ENCODE results near the gene CDH15.

Gene CDH15

DNA sequence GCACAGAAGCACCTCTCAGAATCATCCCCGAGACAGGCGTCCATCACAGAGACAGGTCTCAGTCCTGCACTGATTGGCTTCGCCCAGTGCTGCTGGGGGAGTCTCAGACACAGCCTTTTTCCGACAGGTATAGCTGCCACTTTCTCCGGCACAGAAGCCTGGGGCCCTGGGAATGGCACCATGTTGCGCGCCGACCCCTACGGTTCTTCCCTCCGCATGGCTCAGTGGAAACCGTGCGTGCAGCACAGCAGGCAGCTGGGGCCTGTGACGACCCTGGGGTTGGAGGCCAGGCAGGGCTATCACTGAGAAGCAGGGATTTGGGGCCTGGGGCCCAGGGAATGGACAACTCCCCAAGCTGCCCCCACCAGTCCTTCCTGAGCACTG is 29.7 kb upstream of the CDH15 start:
- no peak for DNase-seq

GRCh38 chr16:89142474-89143195 is 28.9 kb upstream of the CDH15 start:
- no peak for DNase-seq

DNA sequence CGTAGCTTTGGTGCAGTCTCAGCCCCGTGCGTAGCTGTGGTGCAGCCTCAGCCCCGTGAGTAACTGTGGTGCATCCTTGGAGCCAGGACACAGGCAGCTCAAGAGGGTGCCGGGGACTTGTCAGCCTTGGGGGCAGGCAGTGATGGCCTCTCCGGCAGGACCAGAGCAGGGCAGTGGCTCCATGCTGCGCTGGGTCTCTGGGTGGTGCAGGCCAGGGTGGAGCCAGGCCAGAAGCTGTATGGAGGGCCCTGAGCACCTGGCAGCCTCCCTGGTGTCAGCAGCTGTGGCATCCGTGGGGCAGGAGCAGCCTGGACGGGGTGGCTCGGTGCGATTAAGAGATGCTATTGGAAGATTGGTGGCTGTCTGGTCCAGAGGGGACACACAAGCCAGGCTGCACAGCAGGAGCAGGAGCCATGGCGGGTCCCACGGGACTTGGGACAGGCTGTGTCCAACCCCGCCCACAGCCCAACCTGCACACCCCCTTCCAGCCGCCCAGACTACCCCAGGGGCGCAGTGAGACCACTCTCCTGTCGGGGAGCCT is 28.3 kb upstream of the CDH15 start:
- DNase-seq = no peak

- DNase-seq = no peak
These were observed 27.5 kb upstream of the CDH15 start for GRCh38 chr16:89143911-89144675.

DNA sequence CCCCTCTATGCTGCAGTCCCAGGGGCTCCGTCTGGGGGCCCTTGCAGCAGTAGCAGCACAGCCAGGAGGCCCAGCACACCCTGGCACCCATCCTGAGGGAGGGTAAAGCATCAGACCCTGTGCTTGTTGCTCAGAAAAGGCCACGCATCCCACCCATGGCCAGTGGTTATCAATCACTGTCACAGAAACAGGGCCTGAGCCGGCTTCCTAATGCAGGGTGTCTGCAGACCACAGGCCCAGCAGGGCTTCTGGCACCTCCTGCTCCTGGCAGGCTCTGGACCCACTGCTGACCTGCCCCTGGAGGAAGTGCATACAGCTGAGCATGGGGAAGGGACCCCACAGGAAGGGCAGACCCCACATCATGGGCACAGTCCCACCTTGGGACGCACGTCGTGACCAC is 26.9 kb upstream of the CDH15 start:
- no peak for DNase-seq

DNA sequence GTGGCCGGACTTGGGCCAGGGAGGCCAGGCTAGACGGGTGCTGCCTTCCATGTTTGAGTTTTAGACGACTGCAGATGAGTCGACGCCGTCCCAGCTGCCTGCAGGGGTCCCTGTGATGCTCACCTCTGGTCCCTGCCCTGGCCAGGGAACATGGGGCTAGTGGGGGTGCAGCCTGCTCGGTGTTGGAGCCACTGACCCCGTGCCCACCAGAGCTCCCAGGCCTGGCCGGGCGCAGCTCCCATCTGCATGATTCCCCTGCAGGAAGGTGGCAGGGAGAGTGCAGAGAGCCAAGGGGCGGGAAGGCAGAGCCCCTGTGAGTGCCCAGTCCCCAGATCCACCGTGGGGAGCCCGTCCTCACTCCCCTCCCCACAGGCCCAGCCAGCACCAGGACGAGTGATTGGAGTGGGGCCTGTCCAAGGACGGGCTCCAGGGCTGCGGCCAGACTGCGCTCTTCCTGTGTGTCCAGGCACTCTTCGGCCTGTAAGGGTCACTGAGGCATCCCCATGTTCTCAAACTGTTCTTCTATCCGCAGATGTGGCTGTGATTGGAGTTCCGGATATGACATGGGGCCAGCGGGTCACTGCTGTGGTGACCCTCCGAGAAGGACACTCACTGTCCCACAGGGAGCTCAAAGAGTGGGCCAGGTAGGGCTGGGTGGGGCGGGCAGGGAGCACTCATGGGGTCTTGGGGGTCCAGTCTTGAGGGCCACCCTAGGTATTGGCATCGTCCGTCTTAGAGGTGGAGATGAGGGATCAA is 26.0 kb upstream of the CDH15 start:
- no peak for DNase-seq

DNA sequence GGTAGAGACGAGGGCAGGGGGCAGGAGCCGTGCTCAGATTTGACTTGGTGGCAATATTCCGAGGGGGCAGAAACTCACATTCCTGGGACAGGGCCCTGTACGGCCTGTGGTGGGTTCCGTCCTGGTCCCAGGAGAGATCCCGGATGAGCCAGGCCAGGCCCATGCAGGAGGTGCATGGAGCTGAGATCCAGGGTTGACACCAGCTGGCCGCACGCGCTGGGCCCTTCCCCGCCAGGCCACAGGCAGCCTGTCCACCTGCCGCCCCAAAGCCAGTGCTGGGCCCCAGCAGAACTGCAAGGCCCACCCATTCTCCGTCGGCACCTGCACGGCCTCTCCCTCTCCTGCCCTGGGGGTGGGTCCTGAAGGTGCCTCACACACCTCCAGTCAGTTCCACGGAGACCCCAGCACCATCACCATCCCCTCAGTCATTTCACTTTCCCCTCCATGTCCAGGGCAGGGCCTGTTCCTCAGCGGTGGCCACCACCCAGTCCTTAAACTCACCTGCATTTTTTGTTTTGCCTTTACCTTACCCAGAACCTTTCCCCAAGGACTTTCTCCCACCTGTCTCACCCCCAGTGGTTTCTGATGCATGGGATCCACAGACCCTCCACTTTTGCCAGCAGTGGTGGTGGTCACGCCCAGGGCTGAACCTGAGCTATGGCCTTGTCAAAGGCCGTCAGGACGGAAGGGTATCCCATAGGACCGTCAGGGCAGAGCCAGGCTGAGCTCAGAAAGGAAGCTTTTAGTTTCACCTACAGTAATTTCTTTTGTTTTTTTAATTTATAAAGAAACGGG is 25.1 kb upstream of the CDH15 start:
- DNase-seq = no peak

DNA sequence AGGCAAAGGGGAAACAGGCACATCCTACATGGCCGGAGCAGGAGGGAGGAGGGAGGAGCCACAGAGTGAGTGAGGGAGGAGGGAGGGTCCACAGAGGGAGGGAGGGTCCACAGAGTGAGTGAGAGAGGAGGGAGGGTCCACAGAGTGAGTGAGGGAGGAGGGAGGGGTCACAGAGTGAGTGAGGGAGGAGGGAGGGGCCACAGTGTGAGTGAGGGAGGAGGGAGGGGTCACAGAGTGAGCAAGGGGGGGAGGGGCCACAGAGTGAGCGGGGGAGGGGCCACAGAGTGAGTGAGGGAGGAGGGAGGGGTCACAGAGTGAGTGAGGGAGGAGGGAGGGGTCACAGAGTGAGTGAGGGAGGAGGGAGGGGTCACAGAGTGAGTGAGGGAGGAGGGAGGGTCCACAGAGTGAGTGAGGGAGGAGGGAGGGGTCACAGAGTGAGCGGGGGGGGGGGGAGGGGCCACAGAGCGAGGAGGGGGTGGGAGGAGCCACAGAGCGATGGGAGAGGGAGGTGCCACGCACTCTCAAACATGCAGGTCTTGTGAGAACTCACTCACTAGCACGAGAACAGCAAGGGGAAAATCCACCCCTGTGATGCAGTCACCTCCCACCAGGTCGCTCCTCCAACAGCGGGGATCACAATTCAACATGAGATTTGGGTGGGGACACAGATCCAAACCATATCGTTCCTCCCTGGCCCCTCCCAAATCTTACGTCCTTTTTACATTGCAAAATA is 24.3 kb upstream of the CDH15 start:
- DNase-seq = no peak

DNA sequence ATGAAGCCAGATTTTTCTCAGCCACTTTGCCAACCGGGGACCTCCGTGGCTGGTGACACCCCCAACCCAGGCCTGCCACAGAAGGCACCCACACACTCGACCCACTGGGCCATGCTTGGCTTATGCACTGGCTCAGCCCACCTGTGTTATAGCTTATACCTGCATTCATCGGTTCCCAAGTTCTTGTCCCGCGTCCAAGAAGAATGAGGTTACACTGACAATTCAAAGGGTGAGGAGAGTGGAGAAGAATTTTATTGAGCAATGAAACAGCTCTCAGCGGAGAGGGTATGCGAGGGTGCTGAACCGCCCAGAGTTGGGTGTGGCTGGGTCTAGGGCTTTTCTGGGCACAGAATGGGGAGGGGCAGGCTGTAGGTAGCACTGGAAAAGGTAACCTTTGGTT is 22.2 kb upstream of the CDH15 start:
- DNase-seq = no peak

GRCh38 chr16:89150090-89150835 is 21.3 kb upstream of the CDH15 start:
- no peak for DNase-seq

DNA sequence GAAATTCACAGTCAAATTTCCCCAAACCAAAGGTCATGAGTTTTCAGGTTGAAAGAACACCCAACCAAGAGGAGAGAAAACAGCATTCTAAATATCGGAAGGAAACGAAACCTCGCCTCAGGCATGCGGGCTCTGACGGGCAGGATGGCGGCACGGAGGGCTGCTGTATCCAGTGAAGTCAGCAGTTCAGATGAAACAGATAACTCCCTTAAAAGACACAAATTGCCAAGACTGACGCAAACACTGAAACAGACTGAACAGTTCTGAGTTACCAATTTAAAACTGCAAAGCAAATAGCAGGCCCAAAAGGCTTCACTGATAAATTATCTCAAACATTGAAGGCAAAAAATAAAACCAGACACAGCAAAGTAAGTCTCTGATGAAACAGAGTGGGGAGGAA is 20.6 kb upstream of the CDH15 start:
- DNase-seq = no peak

DNA sequence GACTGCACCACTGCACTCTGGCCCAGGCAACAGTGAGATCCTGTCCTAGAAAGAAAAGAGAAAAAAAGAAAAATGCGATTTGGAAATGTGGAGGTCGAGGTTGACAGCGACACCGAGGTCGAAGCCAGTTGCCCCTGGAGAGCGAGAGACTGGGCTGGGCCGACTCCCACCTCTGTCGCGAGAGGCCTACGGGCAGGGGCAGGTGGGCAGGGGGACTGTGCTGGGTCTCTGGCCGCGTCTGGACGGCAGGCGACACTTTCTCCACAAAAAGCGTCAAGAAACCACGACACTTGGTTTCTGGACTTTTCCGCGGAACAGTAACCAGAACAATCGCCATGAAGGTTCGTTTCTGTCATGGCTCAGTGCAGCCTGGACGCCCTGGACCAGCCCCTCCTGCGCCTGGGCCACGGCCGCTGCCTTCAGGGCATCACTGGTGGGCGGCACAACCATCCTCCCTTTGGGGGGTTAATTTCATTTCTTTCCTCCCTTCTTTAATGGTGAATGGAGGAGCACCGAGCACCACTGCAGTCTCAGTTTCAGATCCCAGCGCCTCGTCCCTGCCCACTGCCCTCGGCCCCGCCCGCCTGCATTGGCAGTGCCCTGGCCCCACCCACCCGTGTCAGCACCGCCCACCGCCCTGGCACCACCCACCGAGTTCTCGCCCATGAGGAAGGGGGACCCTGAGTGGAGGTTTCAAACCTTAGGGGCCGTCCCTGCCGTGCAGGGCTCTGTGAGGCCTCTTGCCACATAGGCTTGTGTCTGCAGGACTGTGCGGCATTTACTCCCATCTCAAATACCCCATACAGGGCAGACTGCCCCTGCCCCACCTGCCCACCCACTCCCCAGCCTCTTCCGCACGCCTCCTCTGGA is 18.5 kb upstream of the CDH15 start:
- DNase-seq = no peak

DNA sequence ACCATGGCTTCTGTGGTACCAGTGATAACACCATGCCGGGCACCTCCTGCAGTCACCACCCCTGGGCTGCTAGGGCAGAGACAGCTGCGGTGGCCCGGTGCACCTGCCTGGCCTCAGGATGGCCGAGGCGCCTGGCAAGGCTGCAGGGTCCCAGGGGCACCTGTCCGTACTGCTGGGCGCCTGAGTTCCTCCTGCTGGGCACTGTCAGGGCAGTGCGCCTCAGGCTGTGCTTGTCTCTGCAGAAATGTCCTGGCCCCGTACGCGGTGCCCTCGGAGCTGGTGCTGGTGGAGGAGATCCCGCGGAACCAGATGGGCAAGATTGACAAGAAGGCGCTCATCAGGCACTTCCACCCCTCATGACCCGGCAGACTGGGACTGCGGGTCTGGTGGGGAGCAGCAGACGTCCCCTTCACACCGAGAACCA is 17.7 kb upstream of the CDH15 start:
- no peak for DNase-seq

GRCh38 chr16:89154390-89155183 is 17.0 kb upstream of the CDH15 start:
- DNase-seq = no peak

DNA sequence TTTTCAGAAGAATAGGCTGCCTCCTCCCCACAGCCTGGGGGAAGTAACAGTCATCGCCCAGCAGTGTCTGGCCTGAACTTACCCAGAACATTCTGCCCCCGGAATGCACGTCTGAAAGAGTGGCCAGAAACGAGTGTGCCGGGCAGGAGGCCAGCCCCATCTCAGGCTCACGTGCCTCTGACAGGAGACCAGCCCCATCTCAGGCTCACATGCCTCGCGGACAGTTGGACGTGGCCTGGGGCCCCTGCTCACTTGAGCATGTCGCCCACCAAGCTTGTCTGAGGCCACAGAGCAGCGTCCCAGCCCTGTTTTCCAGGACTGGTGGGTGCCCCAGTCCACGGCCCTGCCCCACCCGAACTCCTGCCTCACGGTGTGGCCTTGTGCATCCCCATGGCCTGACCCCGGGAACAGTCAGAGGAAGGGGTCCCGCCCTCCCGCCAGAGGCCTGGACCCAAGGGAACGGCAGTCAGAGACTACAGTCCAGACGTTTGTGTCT is 16.3 kb upstream of the CDH15 start:
- DNase-seq = no peak

- DNase-seq = no peak
These were observed 15.5 kb upstream of the CDH15 start for GRCh38 chr16:89155851-89156739.

DNA sequence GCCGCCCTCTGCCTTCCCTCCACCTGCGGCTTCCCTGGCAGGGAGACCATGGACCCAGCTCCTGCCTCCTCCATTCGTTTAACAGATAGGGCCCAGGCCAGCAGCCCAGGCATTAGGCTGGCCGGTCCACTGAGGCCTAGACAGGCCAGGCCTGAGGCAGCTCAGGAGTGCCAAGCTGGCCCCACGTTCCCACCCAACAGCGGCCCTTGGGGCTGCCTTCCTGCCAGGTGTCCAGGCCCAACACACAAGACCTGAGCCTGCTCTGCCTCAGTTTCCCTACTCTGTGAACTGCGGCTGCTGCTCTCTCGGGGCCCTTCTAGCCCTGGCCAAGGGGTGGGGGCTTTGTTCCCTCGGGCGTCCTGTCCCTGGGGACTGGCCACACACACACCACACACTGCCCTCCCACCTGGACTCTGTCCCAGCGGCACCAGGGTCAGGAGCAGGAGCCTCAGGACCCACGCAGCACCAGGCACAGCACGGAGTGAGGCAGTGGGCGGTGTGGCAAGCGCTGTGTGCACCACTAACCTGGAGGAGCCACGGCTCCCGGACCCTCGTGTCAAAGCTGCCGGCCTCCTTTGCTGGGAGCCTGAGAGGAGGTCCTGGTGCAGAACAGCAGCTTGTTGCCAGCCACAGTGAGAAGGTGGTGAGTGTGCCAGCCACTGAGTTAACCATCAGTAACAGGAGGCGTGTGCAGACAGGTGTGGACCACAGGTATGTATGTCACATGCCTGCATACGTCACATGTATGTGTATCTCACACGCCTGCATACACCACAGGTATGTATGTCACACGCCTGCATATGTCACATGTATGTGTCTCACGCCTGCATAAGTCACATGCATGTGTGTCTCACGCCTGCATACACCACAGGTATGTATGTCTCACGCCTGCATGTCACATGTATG is 14.6 kb upstream of the CDH15 start:
- no peak for DNase-seq

Data from NCI-H1694 treated with DMSO at 0.1 percent for 48 hours (cell line).